ENCODE measurements around the gene PIGR. TPM values are rescaled to one million over a fixed set of nuclear protein-coding genes. Genes with fewer than 3 reads are reported as not detected.
A peak's percentile ranks its signal among the peaks of the same experiment; 100 is the strongest.

Gene PIGR
- total RNA-seq, 1 donor, result not detected

DNA sequence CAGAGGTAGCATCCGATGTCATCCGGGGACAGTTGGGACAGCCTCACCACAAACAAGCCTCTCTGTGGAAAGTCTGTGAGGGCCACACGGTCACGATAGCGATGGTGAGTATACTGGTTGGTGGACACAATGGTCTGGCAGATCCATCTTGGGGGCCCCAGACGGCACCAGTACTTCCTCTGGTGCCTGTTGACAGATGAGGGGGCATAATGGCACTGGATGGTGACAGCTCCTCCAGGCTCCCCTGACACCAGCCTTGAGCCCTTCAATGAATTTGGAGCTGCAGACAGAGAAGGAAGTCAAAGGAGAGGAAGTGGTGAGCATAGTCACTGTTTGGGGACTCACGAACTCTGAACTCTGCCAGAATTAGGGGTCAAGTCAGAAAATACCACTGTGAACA is 16.0 kb upstream of the PIGR start:
- DNase-seq (ENCODE audit: low read depth), result no peak
- TF ChIP-seq, protein P1, sequence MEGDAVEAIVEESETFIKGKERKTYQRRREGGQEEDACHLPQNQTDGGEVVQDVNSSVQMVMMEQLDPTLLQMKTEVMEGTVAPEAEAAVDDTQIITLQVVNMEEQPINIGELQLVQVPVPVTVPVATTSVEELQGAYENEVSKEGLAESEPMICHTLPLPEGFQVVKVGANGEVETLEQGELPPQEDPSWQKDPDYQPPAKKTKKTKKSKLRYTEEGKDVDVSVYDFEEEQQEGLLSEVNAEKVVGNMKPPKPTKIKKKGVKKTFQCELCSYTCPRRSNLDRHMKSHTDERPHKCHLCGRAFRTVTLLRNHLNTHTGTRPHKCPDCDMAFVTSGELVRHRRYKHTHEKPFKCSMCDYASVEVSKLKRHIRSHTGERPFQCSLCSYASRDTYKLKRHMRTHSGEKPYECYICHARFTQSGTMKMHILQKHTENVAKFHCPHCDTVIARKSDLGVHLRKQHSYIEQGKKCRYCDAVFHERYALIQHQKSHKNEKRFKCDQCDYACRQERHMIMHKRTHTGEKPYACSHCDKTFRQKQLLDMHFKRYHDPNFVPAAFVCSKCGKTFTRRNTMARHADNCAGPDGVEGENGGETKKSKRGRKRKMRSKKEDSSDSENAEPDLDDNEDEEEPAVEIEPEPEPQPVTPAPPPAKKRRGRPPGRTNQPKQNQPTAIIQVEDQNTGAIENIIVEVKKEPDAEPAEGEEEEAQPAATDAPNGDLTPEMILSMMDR (IDR thresholded peaks at IDR 0.05; ENCODE audit: insufficient read depth, low read depth, low read length), result no peak
- H3K4me3 ChIP-seq (ENCODE audit: low read depth, low read length), result no peak overlapping the region

DNA sequence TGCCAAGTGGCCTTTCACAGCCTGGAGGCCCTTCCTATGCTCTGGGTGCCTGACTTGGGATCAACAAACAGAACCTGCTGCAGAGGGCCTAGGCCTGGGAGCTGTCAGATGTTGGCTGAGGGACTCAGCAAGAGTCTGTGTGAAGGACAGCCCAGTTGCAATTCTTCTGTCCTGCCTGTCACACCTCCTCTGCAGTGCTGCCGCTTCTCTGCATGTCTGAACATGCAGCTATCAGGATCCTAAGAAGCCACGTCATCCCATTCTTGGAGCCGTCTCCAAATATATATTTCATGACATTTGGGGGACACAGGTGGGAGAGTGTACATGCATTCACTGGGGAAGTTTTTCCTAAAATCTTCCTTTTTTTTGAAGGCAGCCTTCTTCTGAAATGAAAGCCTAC is 15.4 kb upstream of the PIGR start:
- DNase-seq (ENCODE audit: low read depth), result no peak
- TF ChIP-seq, protein P1 (IDR thresholded peaks at IDR 0.05; ENCODE audit: insufficient read depth, low read depth, low read length), result no peak
- H3K4me3 ChIP-seq (ENCODE audit: low read depth, low read length), result no peak overlapping the region

DNA sequence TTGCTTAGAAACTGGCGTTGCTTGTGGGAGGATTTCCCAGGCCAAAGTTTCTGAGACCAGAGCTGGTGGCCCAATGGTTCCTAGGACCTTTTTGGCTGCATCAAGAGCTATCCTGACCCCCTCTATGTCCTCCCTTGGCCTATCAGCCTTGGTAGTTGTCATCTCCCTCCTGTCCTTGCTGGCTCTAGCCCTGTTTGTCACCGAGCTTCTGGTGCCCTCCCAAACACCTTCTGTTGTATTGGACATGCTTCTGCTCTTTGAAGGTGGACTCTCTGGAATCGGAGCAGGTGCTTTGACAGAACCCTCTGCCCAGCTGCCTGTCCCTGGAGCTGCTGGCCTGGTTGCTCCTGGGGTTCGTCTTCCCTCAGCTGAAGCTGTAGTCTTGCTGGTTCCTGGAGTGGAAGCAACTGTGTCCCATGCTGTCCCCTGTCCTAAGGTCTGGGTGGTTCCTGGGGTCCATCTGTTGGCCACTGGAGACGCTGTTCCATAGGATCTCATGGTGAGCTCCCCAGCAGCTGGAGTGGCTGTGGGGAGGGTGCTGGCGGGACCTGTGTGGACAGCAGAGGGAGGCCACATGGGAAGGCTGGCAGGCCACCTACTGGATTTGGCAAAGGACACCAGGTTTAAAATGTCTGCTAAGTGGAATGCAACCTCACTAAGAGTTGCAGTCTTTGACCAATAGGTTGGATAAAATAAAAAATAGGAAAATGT is 14.6 kb upstream of the PIGR start:
- no peak overlapping the region for H3K4me3 ChIP-seq (ENCODE audit: low read depth, low read length)
- TF ChIP-seq, protein P1 (IDR thresholded peaks at IDR 0.05; ENCODE audit: insufficient read depth, low read depth, low read length), result no peak
- no peak for DNase-seq (ENCODE audit: low read depth)

DNA sequence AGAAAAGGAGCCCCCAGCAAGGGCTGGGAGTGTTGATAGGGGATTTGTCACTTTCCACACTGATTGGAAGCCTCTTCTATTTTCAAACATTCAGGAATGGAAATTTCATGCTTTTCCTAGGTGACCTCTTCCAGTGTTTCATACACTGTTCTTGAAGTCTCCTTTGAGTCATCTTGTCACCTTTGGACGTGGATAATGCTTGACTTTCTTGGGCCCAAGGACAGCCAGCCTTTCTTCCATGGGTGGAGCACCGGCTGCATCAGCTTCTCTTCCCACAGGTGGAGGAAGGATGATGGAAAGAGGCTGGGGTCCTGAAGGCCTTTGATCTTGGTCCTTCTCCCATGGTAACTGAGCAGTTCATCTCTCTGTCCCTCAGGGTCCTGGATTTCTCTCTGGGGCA is 11.9 kb upstream of the PIGR start:
- TF ChIP-seq, protein P1 (IDR thresholded peaks at IDR 0.05; ENCODE audit: insufficient read depth, low read depth, low read length), result no peak
- no peak for DNase-seq (ENCODE audit: low read depth)
- no peak overlapping the region for H3K4me3 ChIP-seq (ENCODE audit: low read depth, low read length)

DNA sequence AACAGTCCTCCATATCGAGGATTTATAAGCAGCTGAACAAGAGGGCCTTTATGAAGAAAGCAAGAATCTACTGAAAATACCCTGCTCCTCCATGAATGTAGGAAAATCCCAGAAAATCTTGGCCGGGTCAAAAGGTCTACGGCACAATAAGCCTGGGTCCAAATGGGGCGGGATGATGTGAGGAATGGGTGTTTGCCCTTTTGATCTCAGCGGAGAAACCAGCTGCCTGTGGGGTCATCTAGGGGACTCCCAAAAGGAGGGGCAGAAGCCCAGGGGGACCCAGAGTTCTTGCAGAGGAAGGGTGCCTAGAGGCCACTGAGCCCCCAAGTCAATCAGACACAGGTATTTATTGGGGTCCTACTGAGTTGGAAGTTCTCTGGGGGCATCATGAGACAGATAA is 11.4 kb upstream of the PIGR start:
- H3K4me3 ChIP-seq (ENCODE audit: low read depth, low read length), result no peak overlapping the region
- TF ChIP-seq, protein P1 (IDR thresholded peaks at IDR 0.05; ENCODE audit: insufficient read depth, low read depth, low read length), result no peak

DNA sequence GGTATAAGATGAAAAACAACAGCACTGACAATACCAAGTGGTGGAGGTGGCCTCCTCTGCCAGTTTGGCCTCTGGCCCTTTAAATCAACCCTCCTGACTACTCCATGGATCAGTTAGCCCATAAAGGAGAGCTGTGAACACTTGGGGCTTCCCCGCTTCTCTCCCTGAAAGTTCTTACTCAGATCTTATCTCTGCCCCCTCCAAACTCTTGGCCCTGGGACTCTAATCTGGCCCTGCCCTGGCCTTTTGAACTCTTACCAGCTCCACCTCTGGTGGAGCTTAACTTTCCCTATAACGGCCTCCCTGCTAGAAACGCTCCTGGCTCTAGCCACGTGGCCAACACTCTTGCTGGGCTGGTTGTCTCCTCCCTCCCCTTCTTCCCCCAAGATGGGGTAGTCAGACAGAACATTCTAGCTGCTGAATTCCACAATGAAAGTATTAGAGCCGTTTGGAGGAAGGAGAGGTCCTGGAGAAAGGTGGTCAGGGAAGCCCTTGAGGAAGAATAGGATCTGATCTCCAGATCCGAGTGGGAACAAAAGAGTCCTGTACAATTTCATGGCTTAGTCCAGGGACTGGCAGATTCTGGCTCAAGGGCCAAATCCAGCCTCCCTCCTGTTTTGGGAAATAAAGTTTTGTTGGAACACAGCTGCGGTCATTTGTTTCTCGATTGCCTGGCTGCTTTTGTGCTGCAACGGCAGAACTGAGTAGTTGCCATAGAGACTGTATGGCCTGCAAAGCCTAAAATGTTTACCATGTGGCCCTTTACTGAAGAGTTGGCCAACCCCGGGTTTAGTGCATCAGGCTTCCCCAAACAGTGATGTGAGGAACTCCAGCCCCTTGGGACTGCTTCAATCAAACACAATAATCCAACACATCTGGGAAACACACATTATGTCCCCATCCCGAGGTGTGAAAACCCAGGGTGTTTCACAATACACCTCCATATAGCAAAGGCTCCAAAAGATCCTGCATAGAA is 9.5 kb upstream of the PIGR start:
- H3K4me3 ChIP-seq (ENCODE audit: low read depth, low read length), result no peak overlapping the region
- TF ChIP-seq, protein P1 (IDR thresholded peaks at IDR 0.05; ENCODE audit: insufficient read depth, low read depth, low read length), result no peak
- DNase-seq (ENCODE audit: low read depth), result peak; percentile 55

More for the DNA sequence above, 11.4 kb upstream of the PIGR start:
- no peak for DNase-seq (ENCODE audit: low read depth)

Data from fibroblast of villous mesenchyme (primary cell).